OCI-LY1 (cell line): Measurements from ENCODE around the gene ASPM.

Experiments used
- H2AFZ ChIP-seq: fragments of 200-600 bp; sonication (generic), shearing (Covaris generic); 2 replicates; pipeline ENCODE4 v1.6.0; 2014; ENCODE audit warnings: antibody characterized with exemption, mild to moderate bottlenecking, low read length
- H3F3A ChIP-seq: fragments of 200-600 bp; sonication (generic), shearing (Covaris generic); 2 replicates; pipeline ENCODE4 v1.6.0; 2014; ENCODE audit warnings: mild to moderate bottlenecking, antibody characterized with exemption, low read length, moderate library complexity; ENCODE audit not compliant: insufficient read depth
- H3K27ac ChIP-seq: fragments of 200-600 bp; sonication (generic); 2 replicates; pipeline ENCODE4 v1.5.1; 2014; ENCODE audit warnings: low read length, mixed run types, mild to moderate bottlenecking, low read depth; ENCODE audit not compliant: poor library complexity, severe bottlenecking
- H3K27me3 ChIP-seq: fragments of 200-600 bp; sonication (generic); 2 replicates; pipeline ENCODE4 v1.6.0; 2014; ENCODE audit warnings: antibody characterized with exemption, mild to moderate bottlenecking, low read length, moderate library complexity; ENCODE audit not compliant: insufficient read depth
- H3K36me3 ChIP-seq: fragments of 200-600 bp; sonication (generic); 2 replicates; pipeline ENCODE4 v1.6.1; 2014; ENCODE audit warnings: mild to moderate bottlenecking, antibody characterized with exemption, low read length, moderate library complexity, mixed read lengths; ENCODE audit not compliant: insufficient read depth
- H3K4me1 ChIP-seq: fragments of 200-600 bp; sonication (generic); 2 replicates; pipeline ENCODE4 v1.5.1; 2014; ENCODE audit warnings: mild to moderate bottlenecking, low read length, moderate library complexity; ENCODE audit not compliant: insufficient read depth, severe bottlenecking
- H3K4me2 ChIP-seq: fragments of 200-600 bp; sonication (generic), shearing (Covaris generic); 2 replicates; pipeline ENCODE4 v1.6.1; 2014; ENCODE audit warnings: low read length
- H3K4me3 ChIP-seq: fragments of 200-600 bp; sonication (generic); 2 replicates; pipeline ENCODE4 v1.5.1; 2014; ENCODE audit warnings: low read length, low read depth, mild to moderate bottlenecking, mixed read lengths; ENCODE audit not compliant: poor library complexity, severe bottlenecking
- H3K79me2 ChIP-seq: fragments of 200-600 bp; shearing (Covaris generic); 2 replicates; pipeline ENCODE4 v1.6.1; 2016; ENCODE audit warnings: mixed run types, low read length, mixed read lengths; ENCODE audit not compliant: insufficient read depth
- H3K9ac ChIP-seq: fragments of 200-600 bp; sonication (generic), shearing (Covaris generic); 2 replicates; pipeline ENCODE4 v1.6.1; 2014; ENCODE audit warnings: mild to moderate bottlenecking, low read length, mixed read lengths
- H3K9me2 ChIP-seq: fragments of 200-600 bp; sonication (generic), shearing (Covaris generic); 2 replicates; pipeline ENCODE4 v1.6.1; 2014; ENCODE audit warnings: low read depth, mild to moderate bottlenecking, low read length, mixed read lengths
- H3K9me3 ChIP-seq: fragments of 200-600 bp; shearing (Covaris generic); 2 replicates; pipeline ENCODE4 v1.6.1; 2014; ENCODE audit warnings: low read length, mixed read lengths
- H4K20me1 ChIP-seq: fragments of 200-600 bp; sonication (generic), shearing (Covaris generic); 2 replicates; pipeline ENCODE4 v1.6.0; 2016; ENCODE audit warnings: mild to moderate bottlenecking, low read length; ENCODE audit not compliant: insufficient read depth
- CTCF ChIP-seq: fragments of 200-600 bp; sonication (generic), shearing (Covaris generic); IDR thresholded peaks from 2 replicates; pipeline ENCODE4 v1.5.1; 2017; ENCODE audit warnings: mild to moderate bottlenecking, antibody characterized with exemption, low read length, moderate library complexity, mixed read lengths
- EZH2 ChIP-seq: fragments of 200-600 bp; sonication (generic), shearing (Covaris generic); IDR thresholded peaks from 2 replicates; pipeline ENCODE4 v1.8.0; 2017; ENCODE audit warnings: borderline replicate concordance, mixed run types, mild to moderate bottlenecking, antibody characterized with exemption, low read length, moderate library complexity, mixed read lengths

ASPM gene, protein sequence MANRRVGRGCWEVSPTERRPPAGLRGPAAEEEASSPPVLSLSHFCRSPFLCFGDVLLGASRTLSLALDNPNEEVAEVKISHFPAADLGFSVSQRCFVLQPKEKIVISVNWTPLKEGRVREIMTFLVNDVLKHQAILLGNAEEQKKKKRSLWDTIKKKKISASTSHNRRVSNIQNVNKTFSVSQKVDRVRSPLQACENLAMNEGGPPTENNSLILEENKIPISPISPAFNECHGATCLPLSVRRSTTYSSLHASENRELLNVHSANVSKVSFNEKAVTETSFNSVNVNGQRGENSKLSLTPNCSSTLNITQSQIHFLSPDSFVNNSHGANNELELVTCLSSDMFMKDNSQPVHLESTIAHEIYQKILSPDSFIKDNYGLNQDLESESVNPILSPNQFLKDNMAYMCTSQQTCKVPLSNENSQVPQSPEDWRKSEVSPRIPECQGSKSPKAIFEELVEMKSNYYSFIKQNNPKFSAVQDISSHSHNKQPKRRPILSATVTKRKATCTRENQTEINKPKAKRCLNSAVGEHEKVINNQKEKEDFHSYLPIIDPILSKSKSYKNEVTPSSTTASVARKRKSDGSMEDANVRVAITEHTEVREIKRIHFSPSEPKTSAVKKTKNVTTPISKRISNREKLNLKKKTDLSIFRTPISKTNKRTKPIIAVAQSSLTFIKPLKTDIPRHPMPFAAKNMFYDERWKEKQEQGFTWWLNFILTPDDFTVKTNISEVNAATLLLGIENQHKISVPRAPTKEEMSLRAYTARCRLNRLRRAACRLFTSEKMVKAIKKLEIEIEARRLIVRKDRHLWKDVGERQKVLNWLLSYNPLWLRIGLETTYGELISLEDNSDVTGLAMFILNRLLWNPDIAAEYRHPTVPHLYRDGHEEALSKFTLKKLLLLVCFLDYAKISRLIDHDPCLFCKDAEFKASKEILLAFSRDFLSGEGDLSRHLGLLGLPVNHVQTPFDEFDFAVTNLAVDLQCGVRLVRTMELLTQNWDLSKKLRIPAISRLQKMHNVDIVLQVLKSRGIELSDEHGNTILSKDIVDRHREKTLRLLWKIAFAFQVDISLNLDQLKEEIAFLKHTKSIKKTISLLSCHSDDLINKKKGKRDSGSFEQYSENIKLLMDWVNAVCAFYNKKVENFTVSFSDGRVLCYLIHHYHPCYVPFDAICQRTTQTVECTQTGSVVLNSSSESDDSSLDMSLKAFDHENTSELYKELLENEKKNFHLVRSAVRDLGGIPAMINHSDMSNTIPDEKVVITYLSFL (N-terminal part only)

GRCh38 chr1:197146101-197147095 is at the start of gene ASPM:
Gene ASPM (minus strand): TSS chr1:197146669. CDS start chr1:197146437, 232 bp downstream.
- no peak for TF ChIP-seq CTCF
- no peak for TF ChIP-seq EZH2
- H3K9me2 ChIP-seq: no peaks in the 10 kb centered on the region
- H3K9ac ChIP-seq: peak within 1 kb of the TSS; percentile 93
- peaks cover 36% of the 10 kb centered on the region for H3K79me2 ChIP-seq
- no peaks in the 10 kb centered on the region for H3K27me3 ChIP-seq
- H3K27ac ChIP-seq: peak within 1 kb of the TSS; percentile 77
- H3K4me2 ChIP-seq: peak within 1 kb of the TSS; percentile 86
- H3K4me3 ChIP-seq: peak within 1 kb of the TSS; percentile 97
- peaks cover 24% of the 10 kb centered on the region for H3K36me3 ChIP-seq
- H3K4me1 ChIP-seq: peaks cover 33% of the 10 kb centered on the region
- H2AFZ ChIP-seq: peak within 1 kb of the TSS; percentile 99
- H3K9me3 ChIP-seq: no peaks in the 10 kb centered on the region; the same call in 1 of the 2 replicates
- no peaks in the 10 kb centered on the region for H3F3A ChIP-seq
- H4K20me1 ChIP-seq: no peaks in the 10 kb centered on the region

- Histone ChIP-seq H3K4me2 (no peak overlapping the region), H3K4me1 (peaks cover 27% of the 10 kb centered on the region), H3K79me2 (peaks cover 13% of the 10 kb centered on the region; the same call in 1 of the 2 replicates)
These were observed 48.6 kb upstream of the ASPM start for GRCh38 chr1:197195100-197195499.

More at GRCh38 chr1:197195100-197195499, 48.6 kb upstream of the ASPM start:
- Histone ChIP-seq H2AFZ (no peak overlapping the region), H3K9ac (no peak overlapping the region), H4K20me1 (no peaks in the 10 kb centered on the region), H3K9me2 (no peaks in the 10 kb centered on the region), H3K9me3 (no peaks in the 10 kb centered on the region), H3K4me3 (no peak overlapping the region), H3K36me3 (peaks cover 6% of the 10 kb centered on the region; the same call in 1 of the 2 replicates), H3K27me3 (no peaks in the 10 kb centered on the region), H3K27ac (no peak overlapping the region), H3F3A (no peaks in the 10 kb centered on the region)
- no peak for TF ChIP-seq CTCF
- no peak for TF ChIP-seq EZH2
